Cardiac septum (tissue), 1 donor: ENCODE data around the gene PTPN1. TPM values are rescaled to one million over a fixed set of nuclear protein-coding genes. Genes with fewer than 3 reads are reported as not detected.

Experiments used
- microRNA-seq: library from miRNA; unstranded; fragments of <30 nt; microRNA quantifications from one replicate; pipeline ENCODE4 v1.2.0, GENCODE V29; 2020
- total RNA-seq: library from RNA; stranded (reverse); fragmentation: NEBNext Ultra II Directional; extraction: Animal tissue kit (Norgen Biotek cat#: 25700); gene quantifications from one replicate; pipeline ENCODE4 v1.2.1, GENCODE V29; 2021
- donor health status: DM: no; HTN: no; CAD: no.

Gene PTPN1
- total RNA-seq, 1 donor from 2014 or later: 34.2 TPM

Small RNAs within 50 kb of the gene (microRNA-seq; reads per million reads assigned to microRNA genes)
- gene MIR1302-5: not detected
- gene MIR645: not detected

Other genes with a start within 250 kb of the PTPN1 start
- 3.4 TPM for gene RIPOR3, start 181.2 kb downstream of the PTPN1 start, total RNA-seq
- 3.7 TPM for gene PARD6B, start 221.2 kb downstream of the PTPN1 start, total RNA-seq